ENCODE results near the gene CDADC1.

DNA sequence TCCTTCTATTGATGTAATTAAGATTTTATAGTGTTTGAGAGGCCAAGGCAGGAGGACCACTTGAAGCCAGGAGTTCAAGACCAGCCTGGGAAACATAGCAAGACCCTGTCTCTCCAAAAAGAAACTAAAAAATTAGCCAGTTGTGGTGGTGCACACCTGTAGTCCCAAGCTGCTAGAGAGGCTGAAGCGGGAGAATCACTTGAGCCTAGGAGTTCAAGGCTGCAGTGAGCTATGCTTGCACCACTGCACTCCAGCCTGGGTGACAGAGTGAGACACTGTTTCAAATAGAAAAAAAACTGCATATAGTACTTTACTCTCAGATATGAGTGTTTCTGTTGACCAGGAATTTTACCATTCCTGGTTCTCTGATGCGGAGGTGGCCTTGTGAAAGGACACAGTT, 48.9 kb downstream of the CDADC1 start:
- TF ChIP-seq CTCF (IDR thresholded peaks at IDR 0.05) (no peak), EP300 (IDR thresholded peaks at IDR 0.05) (no peak)

Measured in tibial nerve (tissue), 4 donors.